Breast epithelium (tissue), 4 donors: ENCODE results near the gene WIPF1. TPM values are rescaled to one million over a fixed set of nuclear protein-coding genes. Genes with fewer than 3 reads are reported as not detected.

Experiments used
- DNase-seq, 2 donors: peaks; one replicate each; pipeline ENCODE4 v3.0.0-alpha.2; 2019; ENCODE audit warnings: low spot score in 2 of 2
- H3K27ac ChIP-seq, 2 donors: fragments of 200-600 bp; sonication (generic) in 1 of 2; one replicate each; pipeline ENCODE4 v1.5.1; 2016 to 2019; ENCODE audit warnings: mild to moderate bottlenecking in 1 of 2
- H3K27me3 ChIP-seq, 2 donors: fragments of 200-600 bp; sonication (generic) in 1 of 2; one replicate each; pipeline versions ENCODE4 v1.5.1 to v1.6.0; 2017 to 2019; ENCODE audit warnings: control low read depth in 1 of 2, mild to moderate bottlenecking in 1 of 2
- H3K36me3 ChIP-seq: fragments of 200-600 bp; one replicate; pipeline ENCODE4 v1.5.1; 2019
- H3K4me1 ChIP-seq, 2 donors: fragments of 200-600 bp; sonication (generic); one replicate each; pipeline ENCODE4 v1.5.1; 2016 to 2019; ENCODE audit warnings: control low read depth in 1 of 2
- H3K4me3 ChIP-seq, 3 donors: fragments of 200-600 bp; sonication (generic); 1 replicate in 2 of 3; 2 replicates in 1 of 3; pipeline ENCODE4 v1.5.1; 2016 to 2019; ENCODE audit warnings: mild to moderate bottlenecking in 3 of 3, moderate library complexity in 2 of 3
- H3K9me3 ChIP-seq, 2 donors: fragments of 200-600 bp; sonication (generic) in 1 of 2; one replicate each; pipeline ENCODE4 v1.5.1; 2016 to 2019; ENCODE audit warnings: control low read depth in 1 of 2
- POLR2A ChIP-seq: fragments of 450-650 bp; IDR thresholded peaks from one replicate; pipeline ENCODE4 v1.6.1; 2016; ENCODE audit warnings: antibody characterized with exemption, mild to moderate bottlenecking, moderate library complexity
- POLR2AphosphoS5 ChIP-seq, 3 donors: sonication (generic); formaldehyde crosslinking; IDR thresholded peaks; one replicate each; pipeline ENCODE4 v1.6.1; 2017; ENCODE audit warnings: antibody characterized with exemption in 3 of 3
- intact Hi-C: fragments of 100-400 bp; cut with DNase I; formaldehyde crosslinking; loops from one replicate; pipeline ENCODE4 v1.15.1; 2023; ENCODE audit warnings: low total_unique reads
- total RNA-seq, 3 donors: library from RNA; depleted of rRNA; stranded (reverse); fragments of >200 nt; gene quantifications; one replicate each; pipeline ENCODE4 v1.1.0, GENCODE V29; 2016
- TF ChIP-seq, protein P1 (sequence below), 3 donors: fragments of 450-650 bp; IDR thresholded peaks; one replicate each; pipeline ENCODE4 v1.5.1; 2016 to 2017; ENCODE audit warnings: antibody characterized with exemption in 3 of 3, mild to moderate bottlenecking in 3 of 3, moderate library complexity in 3 of 3

Gene WIPF1
- total RNA-seq, 3 donors from 2014 or later = 17.6 to 43.2 (median 24.9) TPM

DNA sequence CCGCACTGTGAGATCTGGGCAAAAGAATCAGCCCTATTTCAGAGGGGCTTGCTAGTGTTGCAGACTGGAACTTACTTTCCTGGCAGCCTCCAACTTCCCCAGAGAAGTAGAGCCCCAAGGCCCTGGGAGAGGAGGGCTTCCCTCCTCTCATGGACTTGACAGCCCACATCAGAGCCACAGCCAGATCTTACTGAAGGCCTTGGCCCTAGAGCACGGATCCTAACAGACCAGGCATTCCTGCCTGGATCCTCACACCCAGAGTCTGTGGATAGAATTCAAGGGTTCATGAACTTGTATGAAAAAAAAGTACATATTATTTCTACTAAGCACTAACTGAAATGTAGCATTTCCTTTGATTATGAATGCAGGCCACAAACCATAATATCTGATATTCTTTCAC is 8.3 kb downstream of the WIPF1 start:
- H3K4me1 ChIP-seq = no peaks in the 10 kb centered on the region
- intact Hi-C loops = no loop called here

DNA sequence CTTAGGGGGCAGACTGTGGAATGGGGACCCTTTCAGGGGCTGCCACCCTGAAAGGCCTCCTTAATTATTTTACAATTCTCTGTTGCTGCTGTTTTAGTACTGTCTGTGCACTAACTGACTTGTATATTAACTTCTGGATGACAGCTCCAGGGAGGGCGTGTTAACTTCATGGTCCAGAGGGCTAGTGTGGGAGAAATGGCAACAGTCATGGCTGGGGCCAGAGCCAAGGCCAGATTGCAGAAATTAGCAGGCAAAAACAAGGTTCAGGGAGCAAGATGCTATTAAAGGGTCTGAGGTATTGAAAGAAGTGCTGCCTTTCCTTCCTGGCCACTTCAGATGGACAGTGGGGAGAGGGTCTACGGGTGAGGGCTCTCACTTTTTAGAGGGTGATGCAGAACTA is 9.1 kb downstream of the WIPF1 start:
- Histone ChIP-seq H3K27me3 (no peaks in the 10 kb centered on the region), H3K36me3 (no peaks in the 10 kb centered on the region), H3K4me1 (no peaks in the 10 kb centered on the region), H3K27ac (peak overlapping the region; percentile 38 to 64), H3K4me3 (no peak overlapping the region), H3K9me3 (no peaks in the 10 kb centered on the region)
- TF ChIP-seq, protein P1, sequence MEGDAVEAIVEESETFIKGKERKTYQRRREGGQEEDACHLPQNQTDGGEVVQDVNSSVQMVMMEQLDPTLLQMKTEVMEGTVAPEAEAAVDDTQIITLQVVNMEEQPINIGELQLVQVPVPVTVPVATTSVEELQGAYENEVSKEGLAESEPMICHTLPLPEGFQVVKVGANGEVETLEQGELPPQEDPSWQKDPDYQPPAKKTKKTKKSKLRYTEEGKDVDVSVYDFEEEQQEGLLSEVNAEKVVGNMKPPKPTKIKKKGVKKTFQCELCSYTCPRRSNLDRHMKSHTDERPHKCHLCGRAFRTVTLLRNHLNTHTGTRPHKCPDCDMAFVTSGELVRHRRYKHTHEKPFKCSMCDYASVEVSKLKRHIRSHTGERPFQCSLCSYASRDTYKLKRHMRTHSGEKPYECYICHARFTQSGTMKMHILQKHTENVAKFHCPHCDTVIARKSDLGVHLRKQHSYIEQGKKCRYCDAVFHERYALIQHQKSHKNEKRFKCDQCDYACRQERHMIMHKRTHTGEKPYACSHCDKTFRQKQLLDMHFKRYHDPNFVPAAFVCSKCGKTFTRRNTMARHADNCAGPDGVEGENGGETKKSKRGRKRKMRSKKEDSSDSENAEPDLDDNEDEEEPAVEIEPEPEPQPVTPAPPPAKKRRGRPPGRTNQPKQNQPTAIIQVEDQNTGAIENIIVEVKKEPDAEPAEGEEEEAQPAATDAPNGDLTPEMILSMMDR (IDR thresholded peaks at IDR 0.05) = no peak
- TF ChIP-seq POLR2AphosphoS5 (IDR thresholded peaks at IDR 0.05) = no peak
- no peak for TF ChIP-seq POLR2A
- intact Hi-C loops = no loop called here
- no peak for DNase-seq

More for the DNA sequence above, 8.3 kb downstream of the WIPF1 start:
- Histone ChIP-seq H3K27me3 (no peaks in the 10 kb centered on the region), H3K9me3 (no peaks in the 10 kb centered on the region), H3K4me3 (no peak overlapping the region), H3K36me3 (no peaks in the 10 kb centered on the region), H3K27ac (peak overlapping the region; percentile 38 to 64)
- DNase-seq = no peak
- TF ChIP-seq POLR2AphosphoS5 (IDR thresholded peaks at IDR 0.05) = no peak

DNA sequence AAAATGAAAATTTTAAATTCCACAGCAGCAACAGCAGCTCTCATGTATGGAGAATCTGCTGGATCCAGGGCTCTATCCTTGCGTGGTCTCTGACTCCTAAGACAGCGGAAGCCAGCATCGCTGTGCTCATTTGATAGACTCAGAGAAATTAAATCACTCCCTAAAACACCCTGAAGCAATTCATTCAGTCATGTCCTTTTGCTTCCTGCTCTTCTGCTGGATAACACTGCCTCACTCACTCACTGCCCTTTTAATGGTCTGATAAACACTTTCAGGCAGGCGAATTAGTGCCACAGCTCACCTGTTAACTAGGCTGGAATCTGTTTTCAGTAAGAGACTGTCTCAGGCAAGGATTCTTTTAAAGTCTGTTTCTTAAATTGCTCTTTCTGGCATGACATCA is 10.0 kb downstream of the WIPF1 start:
- Histone ChIP-seq H3K9me3 (no peaks in the 10 kb centered on the region), H3K27me3 (no peaks in the 10 kb centered on the region), H3K4me1 (no peaks in the 10 kb centered on the region), H3K27ac (peak overlapping the region in 1 of 2 donors; percentile 64), H3K36me3 (no peaks in the 10 kb centered on the region), H3K4me3 (no peak overlapping the region)
- intact Hi-C loops = no loop called here
- TF ChIP-seq, protein P1 (IDR thresholded peaks at IDR 0.05) = no peak
- TF ChIP-seq POLR2AphosphoS5 (IDR thresholded peaks at IDR 0.05) (no peak), POLR2A (no peak)
- no peak for DNase-seq

DNA sequence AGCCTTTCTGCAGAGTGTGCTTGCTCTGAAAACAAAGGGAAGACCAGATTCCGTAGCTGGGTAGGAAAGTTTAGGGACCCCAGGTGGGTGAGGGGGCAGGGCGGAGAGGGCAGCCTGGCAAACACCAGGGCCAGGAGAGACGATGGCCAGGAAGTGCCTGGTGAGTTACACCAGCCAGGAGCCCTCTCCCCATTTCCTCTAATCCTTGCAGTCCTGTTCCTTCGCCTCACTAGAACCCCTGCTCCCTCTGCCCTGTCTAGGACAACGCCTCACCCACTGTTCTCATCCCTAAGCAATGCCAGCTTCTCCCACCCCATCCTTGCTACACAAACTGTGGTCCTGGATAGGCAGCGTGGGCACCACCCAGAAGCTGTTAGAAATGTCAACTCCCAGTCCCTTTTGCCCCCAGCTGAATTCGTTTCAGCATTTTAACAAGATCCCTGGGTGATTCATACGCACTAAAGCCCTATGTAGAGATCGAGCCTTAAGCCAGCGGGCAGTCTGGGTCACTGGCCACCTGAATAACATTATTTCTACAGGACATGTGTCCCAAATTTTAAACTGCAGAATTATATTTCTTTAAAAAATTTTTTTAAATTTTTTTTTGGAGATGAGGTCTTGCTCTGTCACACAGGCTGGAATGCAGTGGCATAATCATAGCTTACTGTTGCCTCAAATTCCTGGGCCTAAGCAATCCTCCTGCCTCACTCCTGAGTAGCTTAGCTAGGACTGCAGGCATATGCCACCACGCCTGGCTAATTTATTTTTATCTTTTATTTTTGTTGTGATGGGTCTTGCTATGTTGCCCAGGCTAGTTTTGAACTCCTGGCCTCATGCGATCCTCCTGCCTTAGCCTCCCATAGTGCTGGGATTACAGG is 10.9 kb downstream of the WIPF1 start:
- no peak for DNase-seq
- peak overlapping the region in 1 of 2 donors; percentile 9 for H3K27ac ChIP-seq
- TF ChIP-seq POLR2AphosphoS5 (IDR thresholded peaks at IDR 0.05) = no peak
- no peak for TF ChIP-seq POLR2A
- TF ChIP-seq, protein P1 (IDR thresholded peaks at IDR 0.05) = no peak
- H3K36me3 ChIP-seq = no peaks in the 10 kb centered on the region
- H3K4me3 ChIP-seq = no peak overlapping the region
- no peaks in the 10 kb centered on the region for H3K27me3 ChIP-seq
- intact Hi-C loops = no loop called here
- H3K4me1 ChIP-seq = no peaks in the 10 kb centered on the region
- H3K9me3 ChIP-seq = no peaks in the 10 kb centered on the region

DNA sequence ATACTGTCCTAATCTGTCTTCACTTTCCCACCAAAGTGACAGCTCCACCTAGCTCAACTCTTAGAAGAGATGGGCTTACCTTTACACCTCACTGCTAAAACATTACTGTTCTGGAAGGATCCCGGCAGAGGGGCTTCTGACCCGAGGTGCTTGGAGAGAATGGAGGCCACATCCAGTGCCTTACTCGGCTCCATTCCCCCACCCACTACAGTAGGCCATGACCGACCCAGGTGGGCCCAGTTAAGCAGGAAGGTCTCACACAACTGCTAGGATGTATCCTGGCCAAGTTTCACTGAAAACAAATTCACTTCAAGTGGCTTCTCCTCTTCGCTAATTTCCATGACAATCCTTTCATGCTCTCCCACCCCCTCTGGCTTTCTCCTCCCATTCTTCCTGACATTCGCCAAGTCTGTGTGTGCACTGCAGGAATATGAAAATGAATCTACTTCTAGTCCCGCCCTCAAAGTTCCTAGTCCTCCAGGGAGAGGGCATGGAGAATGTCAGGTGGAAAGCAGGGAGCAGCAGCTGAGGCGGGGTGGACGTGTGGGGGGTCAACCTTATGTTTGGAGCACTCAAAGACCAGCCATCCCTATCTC is 11.8 kb downstream of the WIPF1 start:
- peak overlapping the region in 1 of 2 donors; percentile 57 for H3K27ac ChIP-seq
- H3K36me3 ChIP-seq = no peaks in the 10 kb centered on the region
- no peak overlapping the region for H3K4me3 ChIP-seq
- TF ChIP-seq POLR2AphosphoS5 (IDR thresholded peaks at IDR 0.05) (no peak), POLR2A (no peak)
- TF ChIP-seq, protein P1 (IDR thresholded peaks at IDR 0.05) = no peak
- H3K27me3 ChIP-seq = no peaks in the 10 kb centered on the region
- intact Hi-C loops = no loop called here
- no peaks in the 10 kb centered on the region for H3K4me1 ChIP-seq
- H3K9me3 ChIP-seq = no peaks in the 10 kb centered on the region
- DNase-seq = no peak
